ENCODE data around the gene SCT. TPM values are rescaled to one million over a fixed set of nuclear protein-coding genes. Genes with fewer than 3 reads are reported as not detected.

SCT gene
- total RNA-seq, 1 donor from 2014 or later = not detected

DNA sequence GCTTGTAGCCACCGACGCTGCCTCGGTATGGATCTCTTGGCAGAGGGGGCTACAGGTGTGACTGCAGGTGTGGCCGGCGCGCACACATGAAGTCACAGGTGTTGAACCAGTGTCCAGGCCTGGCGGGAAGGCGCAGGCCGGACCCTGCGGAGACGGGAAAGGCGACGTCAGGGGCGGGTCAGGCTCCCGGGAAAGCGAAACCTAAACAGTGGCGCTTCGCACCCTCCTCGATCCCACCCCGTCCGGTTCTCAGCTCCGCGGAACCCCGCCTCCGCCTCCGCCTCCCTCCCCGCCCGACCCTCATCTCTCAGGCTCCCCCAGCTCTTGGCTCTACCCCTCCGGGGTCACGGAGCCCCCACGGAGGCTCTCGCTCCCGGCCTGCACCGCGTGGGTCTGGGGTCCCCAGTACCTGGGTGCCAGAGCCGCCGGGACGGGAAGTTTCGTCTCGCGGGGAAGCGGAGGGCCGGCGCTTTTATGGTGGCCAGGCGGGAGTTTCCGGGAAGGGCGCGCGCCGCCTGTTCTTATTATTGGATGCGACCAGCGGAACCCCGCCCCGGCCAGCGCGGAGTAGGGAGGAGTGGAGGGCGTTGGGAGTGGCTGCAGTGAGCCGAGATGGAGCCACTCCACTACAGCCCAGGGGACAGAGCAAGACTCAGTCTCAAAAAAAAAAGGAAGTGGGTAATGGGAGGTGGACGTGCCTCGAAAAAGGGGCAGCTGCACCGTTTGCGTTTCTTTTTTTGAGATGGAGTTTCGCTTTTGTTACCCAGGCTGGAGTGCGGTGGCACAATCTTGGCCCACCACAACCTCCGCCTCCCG lies 11.3 kb downstream of the SCT start, which contains the start of gene IRF7:
Gene IRF7 (minus strand): TSS at position 447 of the 816 bp plus-strand sequence. CDS start 586 bp downstream, outside the sequence.
- H3K27me3 Mint-ChIP-seq (ENCODE audit: unreplicated experiment) = no peaks in the 10 kb centered on the region
- H3K27ac Mint-ChIP-seq (ENCODE audit: unreplicated experiment) = peak within 1 kb of the TSS; percentile 89
- H3K36me3 Mint-ChIP-seq (ENCODE audit: unreplicated experiment) = peaks cover 8% of the 10 kb centered on the region
- no peaks in the 10 kb centered on the region for H3K9me3 Mint-ChIP-seq (ENCODE audit: unreplicated experiment)
- TF ChIP-seq, protein P1, sequence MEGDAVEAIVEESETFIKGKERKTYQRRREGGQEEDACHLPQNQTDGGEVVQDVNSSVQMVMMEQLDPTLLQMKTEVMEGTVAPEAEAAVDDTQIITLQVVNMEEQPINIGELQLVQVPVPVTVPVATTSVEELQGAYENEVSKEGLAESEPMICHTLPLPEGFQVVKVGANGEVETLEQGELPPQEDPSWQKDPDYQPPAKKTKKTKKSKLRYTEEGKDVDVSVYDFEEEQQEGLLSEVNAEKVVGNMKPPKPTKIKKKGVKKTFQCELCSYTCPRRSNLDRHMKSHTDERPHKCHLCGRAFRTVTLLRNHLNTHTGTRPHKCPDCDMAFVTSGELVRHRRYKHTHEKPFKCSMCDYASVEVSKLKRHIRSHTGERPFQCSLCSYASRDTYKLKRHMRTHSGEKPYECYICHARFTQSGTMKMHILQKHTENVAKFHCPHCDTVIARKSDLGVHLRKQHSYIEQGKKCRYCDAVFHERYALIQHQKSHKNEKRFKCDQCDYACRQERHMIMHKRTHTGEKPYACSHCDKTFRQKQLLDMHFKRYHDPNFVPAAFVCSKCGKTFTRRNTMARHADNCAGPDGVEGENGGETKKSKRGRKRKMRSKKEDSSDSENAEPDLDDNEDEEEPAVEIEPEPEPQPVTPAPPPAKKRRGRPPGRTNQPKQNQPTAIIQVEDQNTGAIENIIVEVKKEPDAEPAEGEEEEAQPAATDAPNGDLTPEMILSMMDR (IDR thresholded peaks at IDR 0.05) = no peak
- H3K4me1 Mint-ChIP-seq (ENCODE audit: unreplicated experiment) = peaks cover 10% of the 10 kb centered on the region
- peak; percentile 97 for DNase-seq (ENCODE audit: extremely low spot score, unreplicated experiment)
- H3K4me3 Mint-ChIP-seq (ENCODE audit: unreplicated experiment) = peak within 1 kb of the TSS; percentile 84

GRCh38 chr11:614623-615503 lies 12.1 kb downstream of the SCT start:
- TF ChIP-seq, protein P1 (IDR thresholded peaks at IDR 0.05) = no peak
- H3K36me3 Mint-ChIP-seq (ENCODE audit: unreplicated experiment) = peaks cover 10% of the 10 kb centered on the region
- peak overlapping the region; percentile 89 for H3K27ac Mint-ChIP-seq (ENCODE audit: unreplicated experiment)
- H3K27me3 Mint-ChIP-seq (ENCODE audit: unreplicated experiment) = no peaks in the 10 kb centered on the region
- peak overlapping the region; percentile 84 for H3K4me3 Mint-ChIP-seq (ENCODE audit: unreplicated experiment)
- DNase-seq (ENCODE audit: extremely low spot score, unreplicated experiment) = no peak
- H3K9me3 Mint-ChIP-seq (ENCODE audit: unreplicated experiment) = no peaks in the 10 kb centered on the region
- peaks cover 10% of the 10 kb centered on the region for H3K4me1 Mint-ChIP-seq (ENCODE audit: unreplicated experiment)

- peaks cover 10% of the 10 kb centered on the region for H3K4me1 Mint-ChIP-seq (ENCODE audit: unreplicated experiment)
- H3K27me3 Mint-ChIP-seq (ENCODE audit: unreplicated experiment) = no peaks in the 10 kb centered on the region
- no peak for DNase-seq (ENCODE audit: extremely low spot score, unreplicated experiment)
- H3K36me3 Mint-ChIP-seq (ENCODE audit: unreplicated experiment) = peaks cover 11% of the 10 kb centered on the region
- H3K27ac Mint-ChIP-seq (ENCODE audit: unreplicated experiment) = peak overlapping the region; percentile 50
- TF ChIP-seq, protein P1 (IDR thresholded peaks at IDR 0.05) = no peak
- H3K4me3 Mint-ChIP-seq (ENCODE audit: unreplicated experiment) = peak overlapping the region; percentile 61
- H3K9me3 Mint-ChIP-seq (ENCODE audit: unreplicated experiment) = no peaks in the 10 kb centered on the region
These were observed 12.9 kb downstream of the SCT start for GRCh38 chr11:614021-614622.

DNA sequence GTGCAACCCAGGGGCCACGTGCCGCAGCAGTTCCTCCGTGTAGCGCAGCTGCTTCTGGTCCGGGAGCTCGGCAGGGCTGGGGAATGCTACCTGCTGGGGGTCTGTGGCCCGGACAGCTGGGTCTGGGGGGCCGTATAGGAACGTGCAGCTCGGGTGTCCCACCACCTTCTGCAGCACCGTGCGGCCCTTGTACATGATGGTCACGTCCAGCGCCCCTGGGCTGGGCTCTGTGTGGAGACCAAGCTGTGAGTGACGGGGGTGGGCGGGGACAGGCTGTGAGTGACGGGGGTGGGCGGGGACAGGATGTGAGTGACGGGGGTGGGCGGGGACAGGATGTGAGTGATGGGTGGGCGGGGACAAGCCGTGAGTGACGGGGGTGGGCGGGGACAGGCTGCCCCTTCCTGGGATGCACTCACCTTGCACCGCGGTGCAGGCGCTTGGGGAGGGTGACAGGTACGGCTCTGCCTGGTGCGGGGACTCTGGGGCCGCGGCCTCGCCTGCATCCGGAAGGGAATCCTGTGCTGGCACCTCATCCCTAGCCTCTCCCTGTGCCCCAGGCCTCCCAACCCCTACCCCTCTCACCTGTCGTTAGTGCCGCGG lies 13.5 kb downstream of the SCT start:
- Mint-ChIP-seq H3K9me3 (ENCODE audit: unreplicated experiment) (no peaks in the 10 kb centered on the region), H3K36me3 (ENCODE audit: unreplicated experiment) (peaks cover 14% of the 10 kb centered on the region), H3K27ac (ENCODE audit: unreplicated experiment) (no peak overlapping the region), H3K27me3 (ENCODE audit: unreplicated experiment) (no peaks in the 10 kb centered on the region), H3K4me1 (ENCODE audit: unreplicated experiment) (peaks cover 10% of the 10 kb centered on the region), H3K4me3 (ENCODE audit: unreplicated experiment) (no peak overlapping the region)
- DNase-seq (ENCODE audit: extremely low spot score, unreplicated experiment) = no peak
- TF ChIP-seq, protein P1 (IDR thresholded peaks at IDR 0.05) = no peak
